NCI-H345 treated with DMSO at 0.1 percent for 48 hours (cell line): ENCODE results near the gene MAML3.
A peak's percentile ranks its signal among the peaks of the same experiment; 100 is the strongest.

Source experiments
- DNase-seq: peaks from one replicate; lab custom pipeline; 2025; ENCODE audit not compliant: unreplicated experiment; lab: John Stamatoyannopoulos, UW

Gene MAML3

DNA sequence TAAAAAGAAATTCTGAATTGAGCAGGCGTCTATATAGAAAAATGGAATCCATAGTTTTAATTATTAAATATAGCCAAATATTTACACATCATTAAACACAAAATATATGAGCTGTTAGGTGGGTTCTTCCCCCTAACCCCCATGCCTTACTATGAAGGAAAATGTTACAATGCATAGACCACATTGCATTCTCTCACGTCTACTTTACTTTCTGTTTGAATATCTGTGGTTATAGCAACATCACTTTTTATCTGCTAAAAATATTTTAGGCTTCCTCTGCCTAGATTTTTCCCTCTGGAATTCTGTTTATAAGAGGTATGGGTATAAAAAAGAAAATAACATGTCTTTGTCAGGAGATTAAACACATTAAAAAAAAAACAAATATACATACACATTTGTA, 73.1 kb downstream of the MAML3 start:
- no peak for DNase-seq

DNA sequence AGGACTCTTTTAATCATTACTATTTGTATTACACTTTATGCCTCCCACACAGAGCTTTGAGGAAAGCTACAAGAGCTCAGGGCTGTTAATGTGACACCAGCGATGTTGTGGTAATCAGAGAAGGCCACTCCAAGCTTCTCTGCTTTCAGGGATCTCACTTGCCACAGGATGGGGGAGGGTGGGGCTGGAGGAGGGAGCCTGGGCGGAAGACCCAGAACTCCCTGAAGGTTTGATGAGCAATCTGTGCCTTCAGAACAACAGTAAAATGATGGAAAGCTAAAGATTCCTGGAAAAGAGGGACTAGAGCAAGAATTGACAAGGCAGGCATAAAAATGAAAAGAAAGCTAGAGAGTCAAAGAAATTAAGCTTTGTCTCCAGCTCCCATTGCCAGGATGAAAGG, 75.6 kb downstream of the MAML3 start:
- DNase-seq: no peak

DNA sequence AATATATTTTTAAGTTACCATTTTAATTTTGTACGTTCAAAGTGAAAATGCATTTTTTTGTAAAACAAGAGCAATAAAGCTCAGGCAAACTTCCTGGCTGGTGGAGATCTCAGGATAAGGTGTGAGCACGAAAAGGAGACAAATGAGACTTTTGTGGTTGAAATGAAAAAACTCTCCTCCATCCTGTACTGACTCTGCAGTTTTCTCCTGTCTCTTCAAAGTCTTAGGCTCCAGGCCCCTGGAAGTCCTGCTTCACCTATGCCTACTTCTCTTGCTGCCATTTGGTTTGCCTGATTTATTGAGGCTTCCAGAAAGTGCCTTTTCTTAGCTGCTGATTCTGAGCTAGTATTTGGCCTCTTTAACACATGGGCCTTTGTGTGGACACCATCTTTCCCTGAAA, 77.7 kb downstream of the MAML3 start:
- no peak for DNase-seq

DNA sequence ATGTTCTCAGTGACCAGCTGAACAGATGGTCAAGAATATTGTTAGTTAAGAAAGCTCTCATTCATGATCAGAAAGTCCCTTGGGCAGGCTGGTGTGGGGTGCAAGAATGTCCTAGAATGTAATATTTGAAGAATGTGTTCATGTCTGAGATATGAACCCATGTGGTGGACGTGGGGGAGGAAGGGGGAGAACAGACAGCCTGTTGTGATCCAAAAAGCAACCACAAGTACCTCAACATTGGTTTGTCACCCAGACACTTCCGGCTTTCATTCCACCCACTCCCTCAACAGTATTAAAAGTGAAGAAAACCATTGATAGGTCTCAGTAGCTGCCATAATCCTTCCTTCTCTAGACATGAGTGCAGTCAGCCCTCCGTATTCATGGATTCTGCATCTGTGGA, 82.2 kb downstream of the MAML3 start:
- DNase-seq: no peak

DNA sequence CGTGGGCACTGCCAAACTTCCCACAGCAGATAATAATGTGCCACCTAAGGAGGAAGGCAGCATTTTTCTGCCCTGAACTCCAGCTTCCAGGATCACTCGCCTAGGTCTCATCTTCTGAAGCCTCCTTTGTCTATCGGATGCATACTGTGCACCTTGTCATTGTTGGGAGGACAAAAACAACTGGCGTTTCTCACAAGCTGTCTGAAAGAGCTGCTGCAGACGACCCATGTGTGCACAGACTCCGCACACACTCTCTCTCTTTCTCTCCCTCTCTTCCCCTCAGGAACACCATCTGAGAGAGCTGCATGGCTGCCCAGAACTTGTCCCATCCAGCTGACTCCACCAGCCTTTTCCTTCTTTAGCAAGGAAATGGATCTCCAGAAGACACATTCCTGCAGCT, 83.0 kb downstream of the MAML3 start:
- DNase-seq: no peak

DNA sequence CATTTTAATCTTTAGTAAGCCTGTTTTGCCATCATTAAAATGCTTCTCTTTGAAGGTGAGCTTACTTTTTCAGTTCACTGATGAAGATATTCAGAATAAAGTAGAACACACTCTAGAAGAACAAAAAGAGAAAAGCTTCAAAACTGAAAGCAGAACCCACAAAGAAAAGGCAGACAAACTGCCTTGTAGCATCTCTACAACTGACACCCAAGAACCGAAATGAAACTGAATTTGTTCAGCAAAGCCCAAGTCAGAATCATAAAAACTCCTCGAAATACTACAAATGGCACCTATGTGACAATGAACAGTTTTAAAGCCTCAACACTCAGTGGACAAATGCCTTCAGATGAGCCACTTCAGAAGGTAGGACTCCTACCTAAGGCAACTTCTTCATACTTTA, 83.6 kb downstream of the MAML3 start:
- DNase-seq: no peak

GRCh38 chr4:140069066-140069465, 84.9 kb downstream of the MAML3 start:
- DNase-seq: no peak

DNA sequence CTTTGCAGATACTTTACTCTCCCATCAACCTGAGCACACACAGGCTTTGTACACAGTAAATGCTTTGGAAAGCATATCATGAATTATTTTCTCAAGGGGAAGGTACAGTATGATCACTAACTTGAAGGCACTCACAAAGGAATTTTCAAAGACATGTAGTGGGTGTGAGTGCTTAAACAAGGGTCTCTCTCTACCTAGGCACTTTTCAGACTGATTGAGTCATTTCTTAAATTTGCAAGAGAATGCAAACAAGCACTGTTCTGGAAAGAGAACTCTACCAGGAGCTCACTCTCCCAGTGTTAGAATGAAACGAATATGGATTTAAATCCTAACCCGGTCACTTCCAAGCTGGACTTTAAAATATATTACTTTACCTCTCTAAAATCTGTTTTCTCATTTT, 85.7 kb downstream of the MAML3 start:
- DNase-seq: no peak

- DNase-seq: no peak
These were observed 87.7 kb downstream of the MAML3 start for GRCh38 chr4:140066031-140066930.

- DNase-seq: no peak
These were observed 88.6 kb downstream of the MAML3 start for GRCh38 chr4:140065393-140065792.

DNA sequence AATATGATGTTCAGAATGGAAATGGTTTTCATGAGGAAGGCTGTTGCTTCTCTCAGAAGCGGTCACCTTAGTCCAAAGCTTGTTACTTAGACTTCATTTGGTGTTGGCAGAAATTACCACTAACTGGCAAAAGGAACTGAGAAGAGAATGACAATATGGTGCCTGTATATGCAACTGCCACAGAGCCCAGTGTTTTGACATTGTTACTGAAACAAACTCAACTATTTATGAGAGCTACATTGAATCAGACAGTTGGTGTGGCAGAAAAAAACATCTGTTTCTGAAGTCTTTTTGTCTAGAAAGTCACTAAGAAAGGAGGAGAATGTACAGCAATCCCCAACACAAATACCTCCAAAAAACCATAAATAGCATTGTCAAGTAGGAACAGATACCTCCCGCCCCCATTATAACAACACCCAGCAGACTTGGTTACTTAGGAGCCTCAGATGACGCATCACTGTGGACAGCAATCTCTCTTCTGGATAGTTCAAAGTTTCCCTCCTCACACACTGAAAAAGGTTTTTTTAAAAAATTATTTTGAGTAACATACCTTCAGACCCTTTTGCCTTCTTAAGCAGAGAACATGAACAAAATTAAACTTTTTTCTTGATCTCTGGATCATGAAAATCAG, 92.2 kb downstream of the MAML3 start:
- DNase-seq: no peak

DNA sequence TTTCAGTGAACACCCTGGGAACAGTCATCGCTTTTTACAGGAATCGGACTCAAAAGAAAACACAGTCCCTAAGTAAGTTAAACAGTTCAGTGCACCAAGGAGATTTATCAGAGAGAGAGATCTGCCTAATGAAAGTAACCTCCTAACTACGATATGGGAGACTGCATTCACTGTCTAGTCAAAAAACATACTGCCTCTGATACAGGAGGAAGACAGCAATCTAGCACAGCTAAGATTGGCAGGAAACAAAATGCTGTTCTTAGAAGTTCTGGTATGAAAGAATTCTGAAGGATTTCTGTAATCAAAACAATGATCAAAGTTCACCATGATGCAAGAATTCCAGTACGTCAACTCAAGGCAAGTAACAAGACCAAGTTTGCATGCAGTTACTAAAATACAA, 92.8 kb downstream of the MAML3 start:
- no peak for DNase-seq

GRCh38 chr4:140059159-140059558, 94.8 kb downstream of the MAML3 start:
- no peak for DNase-seq

DNA sequence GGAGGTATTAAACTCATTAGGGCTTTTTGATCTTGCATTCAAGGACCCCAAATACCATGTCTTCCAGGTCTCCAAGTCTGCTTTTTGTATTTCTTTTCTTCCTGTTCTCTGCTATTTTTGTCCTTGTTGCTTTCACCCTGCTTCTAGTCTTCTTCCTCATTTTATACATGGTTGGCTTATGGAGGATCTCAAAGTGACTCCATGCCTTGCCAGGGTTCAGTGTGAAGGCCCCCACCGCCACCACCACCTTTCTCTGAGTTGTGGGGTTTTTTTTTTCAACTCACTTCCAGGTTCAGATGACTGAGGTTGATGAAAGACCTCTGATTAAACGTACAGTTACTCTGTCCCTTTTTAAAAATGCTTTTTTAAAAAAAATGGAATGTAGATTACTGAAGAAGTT, 96.3 kb downstream of the MAML3 start:
- DNase-seq: no peak

GRCh38 chr4:140056015-140056414, 98.0 kb downstream of the MAML3 start:
- DNase-seq: no peak

- no peak for DNase-seq
These were observed 99.1 kb downstream of the MAML3 start for GRCh38 chr4:140054861-140055260.

- DNase-seq: no peak
These were observed 100.8 kb downstream of the MAML3 start for GRCh38 chr4:140053185-140053584.

GRCh38 chr4:140052050-140052449, 101.9 kb downstream of the MAML3 start:
- no peak for DNase-seq

DNA sequence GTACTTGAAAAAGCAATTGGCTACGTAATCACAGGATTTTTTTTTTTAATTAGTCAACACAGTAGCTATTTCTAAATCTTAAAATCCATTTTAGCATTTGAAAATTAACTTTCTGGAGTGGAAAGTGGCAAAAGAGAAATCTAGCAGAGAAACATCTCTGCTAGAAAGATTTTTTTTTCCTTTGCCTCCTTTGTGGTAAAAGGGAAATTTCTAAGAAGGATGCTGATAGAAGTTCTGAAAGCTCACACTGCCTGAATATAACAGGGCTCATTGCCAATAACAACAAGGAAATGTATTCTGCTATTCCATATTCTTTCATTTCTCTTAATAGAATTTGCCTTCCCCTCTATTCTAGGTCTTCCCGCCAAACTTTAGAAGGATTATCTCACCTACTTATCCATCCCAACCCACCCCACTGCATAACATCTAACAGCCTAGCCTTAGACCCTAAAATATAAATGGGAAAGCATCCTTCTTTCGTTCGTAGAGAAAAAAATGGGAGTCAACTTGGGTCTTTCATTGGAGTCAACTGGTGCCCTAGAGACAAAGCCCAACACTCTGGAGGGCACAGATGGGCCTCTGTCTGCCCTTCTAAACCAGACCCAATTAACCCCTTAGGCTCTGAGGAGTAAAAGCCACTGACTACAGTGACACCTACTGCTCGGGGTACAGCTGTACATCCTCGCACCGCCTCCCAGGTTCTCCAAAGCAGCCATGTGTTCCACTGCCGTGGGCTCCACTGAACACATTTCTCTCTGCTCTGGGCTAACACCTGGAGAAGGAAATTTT, 103.9 kb downstream of the MAML3 start:
- DNase-seq: peak; percentile 25

DNA sequence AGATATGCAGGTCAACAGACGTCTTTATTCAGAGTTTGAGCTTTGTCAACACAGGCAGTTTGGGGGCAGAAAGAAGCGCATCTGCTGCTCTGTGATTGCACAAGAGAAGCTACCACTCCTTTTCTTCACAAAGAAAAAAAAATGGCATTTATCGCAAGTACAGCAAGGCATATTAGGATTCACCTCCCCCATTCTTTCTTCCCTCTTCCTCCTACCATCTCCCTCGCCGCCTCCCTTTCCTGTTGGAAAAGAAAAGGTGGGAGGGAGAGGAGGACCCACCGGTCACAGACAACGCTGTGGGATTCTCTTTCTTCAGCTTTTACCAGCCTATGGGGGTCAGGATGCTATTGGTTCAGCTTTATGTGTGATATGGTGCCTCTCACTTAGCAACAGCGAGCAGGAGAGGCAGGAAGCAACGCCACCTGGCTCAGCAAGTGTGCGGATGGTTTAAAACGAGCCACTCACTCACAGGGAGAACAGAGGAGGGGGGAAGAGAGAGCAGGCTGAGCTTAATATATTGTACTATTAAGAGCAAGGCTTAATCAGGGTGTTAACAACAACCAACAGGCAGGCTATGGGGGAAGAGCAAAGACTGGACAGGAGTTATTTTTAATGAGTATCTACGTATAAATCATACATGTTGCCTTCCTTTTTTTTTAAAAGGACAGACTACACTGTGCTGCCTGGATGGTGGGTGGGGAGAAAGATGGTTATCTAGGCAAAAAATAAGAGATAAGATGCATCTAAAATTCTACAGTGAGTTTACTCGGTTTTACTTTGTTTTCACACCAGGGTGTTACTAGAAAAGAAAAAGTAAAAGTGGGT, 104.7 kb downstream of the MAML3 start:
- peak; percentile 84 for DNase-seq

DNA sequence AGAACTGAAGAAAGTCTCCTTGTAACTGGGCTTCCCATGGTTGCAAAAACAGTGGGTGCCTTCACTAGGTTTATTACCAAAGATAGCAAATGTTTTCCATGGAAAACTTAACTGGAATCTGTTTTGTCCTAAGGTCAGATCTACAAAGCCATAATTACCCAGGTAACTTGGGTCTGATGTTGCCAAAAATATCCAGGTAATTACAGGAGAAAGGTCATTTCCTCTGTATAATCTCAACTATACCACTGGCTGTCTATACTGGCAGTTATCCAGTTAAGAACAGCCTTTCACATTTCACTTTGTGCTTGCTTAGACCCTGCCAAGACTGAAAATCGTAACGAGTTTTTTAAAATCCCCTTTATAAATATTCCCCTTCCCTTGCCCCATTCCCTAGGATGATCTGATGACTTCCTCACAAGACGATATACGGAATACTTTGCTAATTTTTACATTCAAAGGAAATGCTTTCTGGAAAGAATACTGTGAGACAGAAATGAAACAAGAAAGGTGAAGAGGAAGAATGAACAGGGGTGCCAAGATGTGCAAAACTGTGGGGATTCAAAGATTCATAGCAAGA, 105.5 kb downstream of the MAML3 start:
- DNase-seq: no peak
